GM12801 (cell line): ENCODE results near the gene HOXD10.

Source experiments
- TF ChIP-seq, protein P1 (sequence below): IDR thresholded peaks from one replicate; pipeline ENCODE4 v1.5.1; 2011; ENCODE audit warnings: control low read depth; ENCODE audit not compliant: insufficient read length; ENCODE audit errors: extremely low read depth

Gene HOXD10

DNA sequence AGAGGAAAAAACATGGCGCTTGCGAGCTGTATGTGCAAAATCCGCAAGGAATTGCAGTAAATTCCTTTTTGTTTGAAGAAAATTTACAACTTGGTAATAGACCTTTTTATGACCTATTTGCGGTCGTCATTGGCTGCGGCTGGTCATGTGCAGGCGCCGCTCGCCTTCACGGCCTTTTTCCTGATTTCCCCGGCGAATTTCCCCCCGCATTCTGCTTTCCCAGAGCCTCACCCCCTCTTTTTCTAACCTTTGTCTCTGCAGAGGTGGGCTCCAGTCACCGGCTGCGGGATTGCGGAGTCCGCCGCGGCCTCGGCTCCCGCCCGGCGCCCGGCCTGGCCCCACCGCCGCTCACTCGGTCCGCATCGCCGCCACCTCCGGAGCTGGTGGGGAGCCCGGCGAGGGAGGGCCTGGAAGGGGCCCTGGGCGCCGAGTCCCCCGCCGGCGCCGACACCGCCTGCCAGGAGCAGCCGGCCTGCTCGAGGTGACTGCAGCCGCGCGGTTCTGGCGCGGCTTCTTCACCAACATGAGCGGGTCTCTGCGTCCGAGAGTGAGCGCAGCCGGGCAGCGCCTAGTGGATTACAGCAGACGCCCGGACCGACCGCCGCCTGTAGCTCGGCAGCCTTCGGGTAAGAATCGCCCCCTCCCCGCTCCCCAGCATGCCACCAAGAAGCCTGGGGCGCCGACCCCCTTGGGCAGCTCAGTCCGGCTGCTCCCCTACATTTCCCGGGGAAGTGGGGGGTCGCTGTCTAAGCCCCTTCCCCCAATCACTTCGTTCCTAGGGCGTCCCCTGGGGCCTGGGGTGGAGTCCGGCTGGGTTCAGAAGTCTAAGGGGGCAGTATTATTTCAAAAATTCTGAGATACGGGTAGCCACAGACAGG is 20.0 kb downstream of the HOXD10 start:
- TF ChIP-seq, protein P1, sequence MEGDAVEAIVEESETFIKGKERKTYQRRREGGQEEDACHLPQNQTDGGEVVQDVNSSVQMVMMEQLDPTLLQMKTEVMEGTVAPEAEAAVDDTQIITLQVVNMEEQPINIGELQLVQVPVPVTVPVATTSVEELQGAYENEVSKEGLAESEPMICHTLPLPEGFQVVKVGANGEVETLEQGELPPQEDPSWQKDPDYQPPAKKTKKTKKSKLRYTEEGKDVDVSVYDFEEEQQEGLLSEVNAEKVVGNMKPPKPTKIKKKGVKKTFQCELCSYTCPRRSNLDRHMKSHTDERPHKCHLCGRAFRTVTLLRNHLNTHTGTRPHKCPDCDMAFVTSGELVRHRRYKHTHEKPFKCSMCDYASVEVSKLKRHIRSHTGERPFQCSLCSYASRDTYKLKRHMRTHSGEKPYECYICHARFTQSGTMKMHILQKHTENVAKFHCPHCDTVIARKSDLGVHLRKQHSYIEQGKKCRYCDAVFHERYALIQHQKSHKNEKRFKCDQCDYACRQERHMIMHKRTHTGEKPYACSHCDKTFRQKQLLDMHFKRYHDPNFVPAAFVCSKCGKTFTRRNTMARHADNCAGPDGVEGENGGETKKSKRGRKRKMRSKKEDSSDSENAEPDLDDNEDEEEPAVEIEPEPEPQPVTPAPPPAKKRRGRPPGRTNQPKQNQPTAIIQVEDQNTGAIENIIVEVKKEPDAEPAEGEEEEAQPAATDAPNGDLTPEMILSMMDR = no peak

DNA sequence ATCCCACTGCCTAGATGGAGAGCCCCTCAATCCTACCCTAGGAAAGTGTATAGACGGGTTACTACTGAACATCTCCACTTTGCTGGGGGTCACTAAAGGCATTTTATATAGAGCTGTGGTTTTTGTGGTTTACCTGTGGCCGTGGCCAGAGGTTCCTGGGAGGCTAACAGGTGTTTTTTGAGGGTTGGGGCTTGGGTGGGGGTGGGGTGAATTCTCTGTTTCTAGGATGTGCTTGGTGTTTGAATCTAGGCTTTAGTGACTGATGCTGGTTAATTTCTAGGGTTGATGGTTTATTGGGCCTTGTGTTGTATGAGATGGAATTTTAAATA is 20.6 kb downstream of the HOXD10 start:
- TF ChIP-seq, protein P1 = no peak

DNA sequence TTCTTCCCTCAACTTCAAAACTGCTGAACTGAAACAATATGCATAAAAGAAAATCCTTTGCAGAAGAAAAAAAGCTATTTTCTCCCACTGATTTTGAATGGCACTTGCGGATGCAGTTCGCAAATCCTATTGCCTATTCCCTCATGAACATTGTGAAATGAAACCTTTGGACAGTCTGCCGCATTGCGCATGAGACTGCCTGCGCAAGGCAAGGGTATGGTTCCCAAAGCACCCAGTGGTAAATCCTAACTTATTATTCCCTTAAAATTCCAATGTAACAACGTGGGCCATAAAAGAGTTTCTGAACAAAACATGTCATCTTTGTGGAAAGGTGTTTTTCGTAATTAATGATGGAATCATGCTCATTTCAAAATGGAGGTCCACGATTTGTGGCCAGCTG is 21.3 kb downstream of the HOXD10 start:
- TF ChIP-seq, protein P1 = no peak

DNA sequence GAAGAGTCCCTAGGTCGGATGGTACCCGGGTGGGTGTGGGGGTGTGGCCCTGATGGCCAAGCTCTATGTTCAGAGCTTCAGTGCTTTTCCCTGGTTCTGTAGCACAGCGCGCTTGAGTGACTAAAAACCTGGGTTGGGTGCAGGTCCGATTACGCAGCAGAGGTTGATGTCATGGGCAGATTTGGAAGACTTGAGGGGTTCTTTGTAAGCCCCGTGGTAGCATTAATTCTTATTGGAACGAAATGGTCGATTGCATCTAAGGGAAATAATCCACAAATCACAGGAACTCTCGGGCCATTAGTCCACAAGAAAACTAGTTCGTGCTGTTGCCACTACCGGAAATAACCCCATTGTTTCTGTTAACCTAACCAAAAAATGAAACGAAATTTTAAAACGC is 21.9 kb downstream of the HOXD10 start:
- TF ChIP-seq, protein P1 = no peak

DNA sequence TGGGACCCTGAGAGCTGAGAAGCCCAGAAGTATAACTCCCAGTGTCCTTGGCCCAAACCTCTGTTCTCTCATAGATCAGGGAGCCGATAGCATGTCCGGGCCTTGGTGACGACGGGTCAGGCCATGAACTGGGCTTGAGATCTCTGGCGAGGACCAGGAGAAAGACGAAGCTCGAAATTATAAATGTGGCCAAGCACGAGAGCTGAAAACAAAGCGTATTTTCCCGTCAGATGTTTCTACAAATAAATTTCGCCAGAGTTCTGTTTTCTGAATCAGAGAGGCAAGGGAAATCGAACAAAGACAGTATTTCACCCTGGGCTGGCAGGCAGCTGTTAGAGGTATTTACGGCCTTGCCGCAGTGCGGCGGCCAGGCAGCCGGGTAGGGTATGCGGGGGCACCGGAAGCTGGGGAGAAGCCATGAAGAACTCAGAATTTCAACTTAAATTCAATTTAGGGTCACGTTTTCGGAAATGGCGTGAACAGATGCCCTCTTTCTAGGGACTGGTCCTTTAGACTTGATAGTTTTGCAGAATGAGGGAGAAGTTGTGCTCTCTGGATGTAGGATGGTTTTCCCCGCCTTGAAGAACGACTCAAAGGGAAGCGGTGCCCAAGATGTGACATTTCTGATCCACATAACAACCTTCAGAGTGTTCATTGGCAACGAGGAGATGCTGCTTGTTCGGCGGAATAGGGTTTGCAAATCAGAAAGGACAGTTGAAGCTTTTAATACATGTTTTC is 22.5 kb downstream of the HOXD10 start:
- TF ChIP-seq, protein P1 = no peak

DNA sequence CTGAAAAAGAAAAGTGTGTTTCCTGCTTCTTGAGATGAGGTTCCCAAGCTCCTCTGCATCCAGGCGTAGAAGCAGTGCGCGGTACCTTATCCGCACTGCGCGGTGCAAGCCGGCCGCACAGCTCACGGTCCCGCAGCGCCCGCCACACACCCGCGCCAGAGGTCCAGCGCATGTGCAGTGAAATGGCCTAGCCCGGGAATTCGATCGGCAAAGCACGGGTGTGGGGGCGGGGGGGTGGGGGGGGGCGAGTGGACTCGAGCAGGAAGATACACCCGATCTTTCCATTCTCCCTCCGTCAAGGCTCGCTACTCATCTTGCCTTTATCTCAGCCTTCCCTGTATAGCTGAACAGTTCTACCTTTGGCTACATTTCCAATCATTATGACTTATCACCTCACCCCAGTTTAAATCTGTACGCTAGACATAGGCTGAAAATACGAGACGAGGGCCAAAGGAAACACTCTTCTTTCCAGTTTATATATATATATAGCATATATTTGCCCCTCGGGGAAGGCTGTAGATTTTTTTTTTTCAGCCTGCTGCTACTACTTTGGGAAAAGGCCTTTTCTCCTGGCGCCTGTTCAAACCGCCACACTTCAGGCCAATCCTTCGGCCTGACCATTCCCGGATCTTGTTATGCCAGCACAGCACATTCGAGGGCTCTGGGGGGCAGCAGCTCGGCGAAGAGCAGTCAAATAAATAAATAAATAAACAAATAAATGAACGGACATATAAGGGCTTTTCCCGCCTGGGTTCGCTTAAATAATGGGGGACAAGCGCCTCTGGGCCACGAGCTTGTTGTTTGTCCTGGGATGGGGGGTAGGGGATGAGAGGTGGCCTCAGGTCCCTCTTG is 23.3 kb downstream of the HOXD10 start:
- TF ChIP-seq, protein P1 = no peak
